ENCODE measurements around the gene ATP10A.

- TF ChIP-seq EZH2 (IDR thresholded peaks at IDR 0.05) (no peak), POLR2AphosphoS5 (IDR thresholded peaks at IDR 0.05; ENCODE audit: borderline replicate concordance, low read depth, low read length) (no peak), FOXP2 (optimal IDR thresholded peaks at IDR 0.05; ENCODE audit: control extremely low read depth, extremely low read length, insufficient read depth) (no peak)
Measured at GRCh38 chr15:25773248-25773647, 89.9 kb downstream of the ATP10A start.
